ENCODE data around the gene RFC4. TPM values are rescaled to one million over a fixed set of nuclear protein-coding genes. Genes with fewer than 3 reads are reported as not detected.

Gene RFC4
- total and polyA plus RNA-seq, 2 experiments from 2014 or later = 14.9 to 28.6 TPM

DNA sequence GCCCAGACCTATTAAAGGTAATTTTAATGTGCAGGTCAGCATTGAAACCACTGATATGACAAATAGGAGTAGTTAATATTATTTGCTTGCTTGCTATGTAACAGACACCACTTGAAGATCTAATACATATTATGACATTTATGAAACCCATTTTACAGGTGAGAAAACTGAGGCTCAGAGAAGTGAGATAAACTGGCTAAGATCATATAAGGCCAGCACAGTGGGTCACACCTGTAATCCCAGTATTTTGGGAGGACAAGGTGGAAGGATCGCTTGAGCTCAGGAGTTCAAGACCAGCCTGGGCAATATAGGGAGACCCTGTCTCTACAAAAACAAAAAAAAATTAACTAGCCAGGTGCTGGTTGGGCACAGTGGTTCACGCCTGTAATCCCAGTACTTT, 56.0 kb downstream of the RFC4 start:
- DNase-seq (ENCODE audit: low spot score) = no peak
- Histone ChIP-seq H3K9me3 (ENCODE audit: low read depth) (no peaks in the 10 kb centered on the region), H3K27ac (no peak overlapping the region), H3K79me2 (no peaks in the 10 kb centered on the region), H3K36me3 (replicated peaks; ENCODE audit: insufficient read depth, low read depth) (no peaks in the 10 kb centered on the region), H3K4me2 (no peak overlapping the region), H3K4me1 (ENCODE audit: insufficient read depth) (peaks cover 5% of the 10 kb centered on the region), H2AFZ (no peak overlapping the region), H3K4me3 (no peak overlapping the region), H3K27me3 (no peaks in the 10 kb centered on the region), H3K9me2 (replicated peaks; ENCODE audit: insufficient read depth) (no peaks in the 10 kb centered on the region), H4K20me1 (ENCODE audit: insufficient read depth, poor library complexity, severe bottlenecking) (no peaks in the 10 kb centered on the region)
- WGBS (ENCODE audit: low lambda C conversion rate, missing lambda C conversion rate) = 93% methylated on average over 2 of the region's 2 CpGs
- TF ChIP-seq EZH2 (IDR thresholded peaks at IDR 0.05; ENCODE audit: borderline replicate concordance) = no peak
- no peak for TF ChIP-seq EZH2phosphoT487 (IDR thresholded peaks at IDR 0.05; ENCODE audit: low read depth, severe bottlenecking, unreplicated experiment)
- TF ChIP-seq, protein P1, sequence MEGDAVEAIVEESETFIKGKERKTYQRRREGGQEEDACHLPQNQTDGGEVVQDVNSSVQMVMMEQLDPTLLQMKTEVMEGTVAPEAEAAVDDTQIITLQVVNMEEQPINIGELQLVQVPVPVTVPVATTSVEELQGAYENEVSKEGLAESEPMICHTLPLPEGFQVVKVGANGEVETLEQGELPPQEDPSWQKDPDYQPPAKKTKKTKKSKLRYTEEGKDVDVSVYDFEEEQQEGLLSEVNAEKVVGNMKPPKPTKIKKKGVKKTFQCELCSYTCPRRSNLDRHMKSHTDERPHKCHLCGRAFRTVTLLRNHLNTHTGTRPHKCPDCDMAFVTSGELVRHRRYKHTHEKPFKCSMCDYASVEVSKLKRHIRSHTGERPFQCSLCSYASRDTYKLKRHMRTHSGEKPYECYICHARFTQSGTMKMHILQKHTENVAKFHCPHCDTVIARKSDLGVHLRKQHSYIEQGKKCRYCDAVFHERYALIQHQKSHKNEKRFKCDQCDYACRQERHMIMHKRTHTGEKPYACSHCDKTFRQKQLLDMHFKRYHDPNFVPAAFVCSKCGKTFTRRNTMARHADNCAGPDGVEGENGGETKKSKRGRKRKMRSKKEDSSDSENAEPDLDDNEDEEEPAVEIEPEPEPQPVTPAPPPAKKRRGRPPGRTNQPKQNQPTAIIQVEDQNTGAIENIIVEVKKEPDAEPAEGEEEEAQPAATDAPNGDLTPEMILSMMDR (IDR thresholded peaks at IDR 0.05; ENCODE audit: poor library complexity) = no peak

DNA sequence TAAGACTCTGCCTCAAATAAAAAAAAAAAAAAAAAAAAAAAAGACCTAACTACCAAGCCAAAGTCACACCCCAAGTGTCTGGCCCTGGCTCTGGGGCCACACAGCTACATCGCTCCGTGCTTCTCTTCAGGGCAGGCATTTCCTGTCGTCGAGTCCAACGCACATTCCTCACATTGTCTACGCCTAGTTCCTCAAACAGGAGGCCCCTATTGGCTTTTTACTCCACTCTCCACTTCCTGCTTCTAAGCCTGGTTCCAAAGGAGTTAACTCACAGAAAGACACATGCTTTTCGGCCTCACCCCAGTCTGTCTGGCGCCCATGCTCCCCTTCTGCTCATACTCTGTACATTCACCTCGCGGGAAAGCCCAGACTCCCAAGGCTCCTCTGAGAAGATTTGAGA, 60.3 kb downstream of the RFC4 start:
- H2AFZ ChIP-seq = peak overlapping the region; percentile 39
- H3K36me3 ChIP-seq (replicated peaks; ENCODE audit: insufficient read depth, low read depth) = no peaks in the 10 kb centered on the region
- H3K4me1 ChIP-seq (ENCODE audit: insufficient read depth) = peaks cover 24% of the 10 kb centered on the region
- no peaks in the 10 kb centered on the region for H3K9me3 ChIP-seq (ENCODE audit: low read depth)
- WGBS (ENCODE audit: low lambda C conversion rate, missing lambda C conversion rate) = 33% methylated on average over 10 of the region's 10 CpGs
- H3K27me3 ChIP-seq = no peaks in the 10 kb centered on the region
- no peaks in the 10 kb centered on the region for H3K9me2 ChIP-seq (replicated peaks; ENCODE audit: insufficient read depth)
- H4K20me1 ChIP-seq (ENCODE audit: insufficient read depth, poor library complexity, severe bottlenecking) = no peaks in the 10 kb centered on the region
- no peak for TF ChIP-seq EZH2 (IDR thresholded peaks at IDR 0.05; ENCODE audit: borderline replicate concordance)
- TF ChIP-seq, protein P1 (IDR thresholded peaks at IDR 0.05; ENCODE audit: poor library complexity) = no peak
- no peak for TF ChIP-seq EZH2phosphoT487 (IDR thresholded peaks at IDR 0.05; ENCODE audit: low read depth, severe bottlenecking, unreplicated experiment)
- peak; percentile 73 for DNase-seq (ENCODE audit: low spot score)
- no peak overlapping the region for H3K4me3 ChIP-seq
- peak overlapping the region; percentile 83 for H3K27ac ChIP-seq
- H3K79me2 ChIP-seq = no peaks in the 10 kb centered on the region
- no peak overlapping the region for H3K4me2 ChIP-seq

DNA sequence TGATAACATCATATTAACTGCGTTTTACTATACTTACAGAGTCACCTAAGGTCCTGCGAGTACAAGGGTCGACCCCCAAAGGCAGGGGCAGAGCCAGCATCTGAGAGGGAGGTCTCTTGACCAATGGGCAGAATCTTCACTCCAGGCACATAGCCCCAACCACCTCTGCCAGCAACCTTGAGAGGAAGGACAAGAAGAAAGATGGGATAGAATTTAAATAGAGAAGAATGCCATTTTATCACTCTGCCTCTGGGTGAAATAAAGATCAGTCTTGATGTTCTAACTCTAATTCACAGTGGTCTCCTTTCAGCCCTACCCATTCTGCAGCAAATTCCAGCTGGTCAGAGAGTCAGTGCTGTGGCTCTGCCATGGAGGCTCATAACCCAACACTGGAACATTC, 62.6 kb downstream of the RFC4 start:
- 56% methylated on average over 3 of the region's 3 CpGs for WGBS (ENCODE audit: low lambda C conversion rate, missing lambda C conversion rate)
- Histone ChIP-seq H3K9me3 (ENCODE audit: low read depth) (no peaks in the 10 kb centered on the region), H3K36me3 (replicated peaks; ENCODE audit: insufficient read depth, low read depth) (no peaks in the 10 kb centered on the region), H3K4me3 (no peak overlapping the region), H3K79me2 (no peaks in the 10 kb centered on the region), H3K4me2 (peak overlapping the region; percentile 46), H2AFZ (no peak overlapping the region), H3K4me1 (ENCODE audit: insufficient read depth) (peaks cover 24% of the 10 kb centered on the region), H3K27ac (peak overlapping the region; percentile 85), H4K20me1 (ENCODE audit: insufficient read depth, poor library complexity, severe bottlenecking) (no peaks in the 10 kb centered on the region), H3K27me3 (no peaks in the 10 kb centered on the region), H3K9me2 (replicated peaks; ENCODE audit: insufficient read depth) (no peaks in the 10 kb centered on the region)
- TF ChIP-seq, protein P1 (IDR thresholded peaks at IDR 0.05; ENCODE audit: poor library complexity) = no peak
- TF ChIP-seq EZH2phosphoT487 (IDR thresholded peaks at IDR 0.05; ENCODE audit: low read depth, severe bottlenecking, unreplicated experiment) (no peak), EZH2 (IDR thresholded peaks at IDR 0.05; ENCODE audit: borderline replicate concordance) (no peak)
- DNase-seq (ENCODE audit: low spot score) = no peak
